ENCODE measurements around the gene FARP2. TPM values are rescaled to one million over a fixed set of nuclear protein-coding genes. Genes with fewer than 3 reads are reported as not detected.

Gene FARP2
- total and polyA plus RNA-seq, 2 of the 13 experiments (the other 11 are each of a cell fraction or from before 2014, with no cell fraction given), result 28.0 to 45.4 TPM

DNA sequence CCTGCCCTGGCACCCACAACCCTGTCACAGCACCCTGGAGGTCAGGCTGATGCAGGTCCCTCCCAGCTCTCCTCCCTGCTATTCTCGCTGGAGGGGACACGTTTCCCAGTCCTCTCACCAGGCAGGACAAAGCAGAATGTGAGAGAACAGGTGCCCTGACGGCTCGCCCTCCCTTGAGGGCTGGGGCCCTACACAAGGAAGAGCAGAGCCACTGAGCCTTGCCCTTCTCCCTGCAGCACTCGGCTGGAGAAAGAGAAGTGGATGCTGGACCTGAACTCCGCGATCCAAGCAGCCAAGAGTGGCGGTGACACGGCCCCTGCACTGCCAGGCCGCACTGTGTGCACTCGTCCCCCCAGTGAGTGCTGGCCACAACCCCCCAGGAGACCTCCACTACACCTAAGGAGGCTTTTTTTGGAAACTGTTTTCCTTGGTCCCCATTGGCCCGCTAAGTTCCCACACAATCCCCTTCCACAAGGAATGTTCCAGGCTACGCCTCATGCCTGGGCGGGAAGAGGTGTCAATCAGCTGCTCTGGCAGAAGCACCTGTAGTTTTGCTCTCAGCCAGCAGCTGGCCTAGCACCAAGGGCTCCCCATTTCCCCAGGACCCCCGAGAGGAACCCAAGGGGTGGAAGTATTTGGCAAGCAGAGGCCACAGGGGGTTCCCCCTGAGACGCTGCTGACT is 134.9 kb downstream of the FARP2 start (continued):
- TF ChIP-seq, protein P1, sequence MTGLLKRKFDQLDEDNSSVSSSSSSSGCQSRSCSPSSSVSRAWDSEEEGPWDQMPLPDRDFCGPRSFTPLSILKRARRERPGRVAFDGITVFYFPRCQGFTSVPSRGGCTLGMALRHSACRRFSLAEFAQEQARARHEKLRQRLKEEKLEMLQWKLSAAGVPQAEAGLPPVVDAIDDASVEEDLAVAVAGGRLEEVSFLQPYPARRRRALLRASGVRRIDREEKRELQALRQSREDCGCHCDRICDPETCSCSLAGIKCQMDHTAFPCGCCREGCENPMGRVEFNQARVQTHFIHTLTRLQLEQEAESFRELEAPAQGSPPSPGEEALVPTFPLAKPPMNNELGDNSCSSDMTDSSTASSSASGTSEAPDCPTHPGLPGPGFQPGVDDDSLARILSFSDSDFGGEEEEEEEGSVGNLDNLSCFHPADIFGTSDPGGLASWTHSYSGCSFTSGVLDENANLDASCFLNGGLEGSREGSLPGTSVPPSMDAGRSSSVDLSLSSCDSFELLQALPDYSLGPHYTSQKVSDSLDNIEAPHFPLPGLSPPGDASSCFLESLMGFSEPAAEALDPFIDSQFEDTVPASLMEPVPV (CRISPR knock-in tag; IDR thresholded peaks at IDR 0.05), result no peak
- TF ChIP-seq CREM (IDR thresholded peaks at IDR 0.05) (no peak), CREM (CRISPR knock-in tag; IDR thresholded peaks at IDR 0.05) (no peak), ZNF124 (CRISPR knock-in tag; IDR thresholded peaks at IDR 0.05) (no peak), HNRNPLL (IDR thresholded peaks at IDR 0.05; ENCODE audit: low read depth, low read length, poor library complexity, severe bottlenecking) (no peak), MAF1 (CRISPR knock-in tag; IDR thresholded peaks at IDR 0.05; ENCODE audit: borderline replicate concordance) (no peak), ZSCAN21 (CRISPR knock-in tag; IDR thresholded peaks at IDR 0.05; ENCODE audit: borderline replicate concordance) (no peak), RELA (CRISPR knock-in tag; IDR thresholded peaks at IDR 0.05) (no peak), GABPA (IDR thresholded peaks at IDR 0.05; ENCODE audit: low read depth, low read length) (0 out of 2 replicates have a peak, but pooled peaks have one; percentile 0), GABPA (CRISPR knock-in tag; IDR thresholded peaks at IDR 0.05; ENCODE audit: low read depth) (no peak), TAF1 (CRISPR knock-in tag; IDR thresholded peaks at IDR 0.05) (no peak), ZNF207 (IDR thresholded peaks at IDR 0.05; ENCODE audit: borderline replicate concordance) (no peak), AGO2 (optimal IDR thresholded peaks at IDR 0.05; ENCODE audit: low read depth, low read length) (peak; percentile 57), HOXD1 (CRISPR knock-in tag; IDR thresholded peaks at IDR 0.05) (no peak), ZNF773 (CRISPR knock-in tag; IDR thresholded peaks at IDR 0.05; ENCODE audit: borderline replicate concordance) (no peak), RBM22 (optimal IDR thresholded peaks at IDR 0.05; ENCODE audit: low read length) (peak; percentile 52), RORA (CRISPR knock-in tag; IDR thresholded peaks at IDR 0.05) (no peak), HOXA7 (CRISPR knock-in tag; IDR thresholded peaks at IDR 0.05) (no peak), REXO4 (CRISPR knock-in tag; IDR thresholded peaks at IDR 0.05; ENCODE audit: borderline replicate concordance) (no peak), ZNF329 (CRISPR knock-in tag; IDR thresholded peaks at IDR 0.05; ENCODE audit: low read depth) (no peak), ZNF232 (CRISPR knock-in tag; IDR thresholded peaks at IDR 0.05; ENCODE audit: borderline replicate concordance) (no peak), ZFAT (CRISPR knock-in tag; conservative IDR thresholded peaks at IDR 0.05) (no peak)
- TF ChIP-seq, protein P2, sequence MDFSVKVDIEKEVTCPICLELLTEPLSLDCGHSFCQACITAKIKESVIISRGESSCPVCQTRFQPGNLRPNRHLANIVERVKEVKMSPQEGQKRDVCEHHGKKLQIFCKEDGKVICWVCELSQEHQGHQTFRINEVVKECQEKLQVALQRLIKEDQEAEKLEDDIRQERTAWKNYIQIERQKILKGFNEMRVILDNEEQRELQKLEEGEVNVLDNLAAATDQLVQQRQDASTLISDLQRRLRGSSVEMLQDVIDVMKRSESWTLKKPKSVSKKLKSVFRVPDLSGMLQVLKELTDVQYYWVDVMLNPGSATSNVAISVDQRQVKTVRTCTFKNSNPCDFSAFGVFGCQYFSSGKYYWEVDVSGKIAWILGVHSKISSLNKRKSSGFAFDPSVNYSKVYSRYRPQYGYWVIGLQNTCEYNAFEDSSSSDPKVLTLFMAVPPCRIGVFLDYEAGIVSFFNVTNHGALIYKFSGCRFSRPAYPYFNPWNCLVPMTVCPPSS (IDR thresholded peaks at IDR 0.05), result no peak
- TF ChIP-seq, protein P3, sequence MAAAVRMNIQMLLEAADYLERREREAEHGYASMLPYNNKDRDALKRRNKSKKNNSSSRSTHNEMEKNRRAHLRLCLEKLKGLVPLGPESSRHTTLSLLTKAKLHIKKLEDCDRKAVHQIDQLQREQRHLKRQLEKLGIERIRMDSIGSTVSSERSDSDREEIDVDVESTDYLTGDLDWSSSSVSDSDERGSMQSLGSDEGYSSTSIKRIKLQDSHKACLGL (CRISPR knock-in tag; IDR thresholded peaks at IDR 0.05), result 0 out of 2 replicates have a peak, but pooled peaks have one; percentile 15
- TF ChIP-seq, protein P4, sequence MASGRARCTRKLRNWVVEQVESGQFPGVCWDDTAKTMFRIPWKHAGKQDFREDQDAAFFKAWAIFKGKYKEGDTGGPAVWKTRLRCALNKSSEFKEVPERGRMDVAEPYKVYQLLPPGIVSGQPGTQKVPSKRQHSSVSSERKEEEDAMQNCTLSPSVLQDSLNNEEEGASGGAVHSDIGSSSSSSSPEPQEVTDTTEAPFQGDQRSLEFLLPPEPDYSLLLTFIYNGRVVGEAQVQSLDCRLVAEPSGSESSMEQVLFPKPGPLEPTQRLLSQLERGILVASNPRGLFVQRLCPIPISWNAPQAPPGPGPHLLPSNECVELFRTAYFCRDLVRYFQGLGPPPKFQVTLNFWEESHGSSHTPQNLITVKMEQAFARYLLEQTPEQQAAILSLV (CRISPR knock-in tag; IDR thresholded peaks at IDR 0.05; ENCODE audit: borderline replicate concordance), result no peak
- TF ChIP-seq, protein P5, sequence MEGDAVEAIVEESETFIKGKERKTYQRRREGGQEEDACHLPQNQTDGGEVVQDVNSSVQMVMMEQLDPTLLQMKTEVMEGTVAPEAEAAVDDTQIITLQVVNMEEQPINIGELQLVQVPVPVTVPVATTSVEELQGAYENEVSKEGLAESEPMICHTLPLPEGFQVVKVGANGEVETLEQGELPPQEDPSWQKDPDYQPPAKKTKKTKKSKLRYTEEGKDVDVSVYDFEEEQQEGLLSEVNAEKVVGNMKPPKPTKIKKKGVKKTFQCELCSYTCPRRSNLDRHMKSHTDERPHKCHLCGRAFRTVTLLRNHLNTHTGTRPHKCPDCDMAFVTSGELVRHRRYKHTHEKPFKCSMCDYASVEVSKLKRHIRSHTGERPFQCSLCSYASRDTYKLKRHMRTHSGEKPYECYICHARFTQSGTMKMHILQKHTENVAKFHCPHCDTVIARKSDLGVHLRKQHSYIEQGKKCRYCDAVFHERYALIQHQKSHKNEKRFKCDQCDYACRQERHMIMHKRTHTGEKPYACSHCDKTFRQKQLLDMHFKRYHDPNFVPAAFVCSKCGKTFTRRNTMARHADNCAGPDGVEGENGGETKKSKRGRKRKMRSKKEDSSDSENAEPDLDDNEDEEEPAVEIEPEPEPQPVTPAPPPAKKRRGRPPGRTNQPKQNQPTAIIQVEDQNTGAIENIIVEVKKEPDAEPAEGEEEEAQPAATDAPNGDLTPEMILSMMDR (CRISPR knock-in tag; IDR thresholded peaks at IDR 0.05), result no peak

Measured in HepG2 (cell line).